Stomach smooth muscle (tissue), 2 donors: ENCODE measurements around the gene SERPINB6.

Experiments
- H3K27ac ChIP-seq: one replicate; pipeline ENCODE4 v1.7.0; 2013; ENCODE audit warnings: mild to moderate bottlenecking, low read length, inconsistent platforms
- H3K27me3 ChIP-seq, 2 donors: one replicate each; pipeline ENCODE4 v1.7.0; 2013; ENCODE audit warnings: low read length in 2 of 2; ENCODE audit not compliant: insufficient read depth in 2 of 2, control insufficient read depth in 1 of 2
- H3K36me3 ChIP-seq, 2 donors: one replicate each; pipeline ENCODE4 v1.7.0; 2013; ENCODE audit warnings: low read length in 2 of 2; ENCODE audit not compliant: control insufficient read depth in 2 of 2, insufficient read depth in 2 of 2
- H3K4me1 ChIP-seq: one replicate; pipeline ENCODE4 v1.7.0; 2013; ENCODE audit warnings: low read length; ENCODE audit not compliant: control insufficient read depth, insufficient read depth
- H3K4me3 ChIP-seq, 2 donors: one replicate each; pipeline ENCODE4 v1.7.0; 2013; ENCODE audit warnings: low read length in 2 of 2
- H3K9ac ChIP-seq, 2 donors: one replicate each; pipeline ENCODE4 v1.7.0; 2013; ENCODE audit warnings: low read length in 2 of 2, mild to moderate bottlenecking in 1 of 2
- H3K9me3 ChIP-seq, 2 donors: one replicate each; pipeline ENCODE4 v1.7.0; 2013; ENCODE audit warnings: low read length in 2 of 2; ENCODE audit not compliant: control insufficient read depth in 2 of 2
- donor health status: healthy.
- donor health status: Pancreatic carcinoma.

Gene SERPINB6

GRCh38 chr6:2957696-2958330 lies 13.6 kb downstream of the SERPINB6 start:
- Histone ChIP-seq H3K4me3 (no peak overlapping the region), H3K4me1 (peaks cover 38% of the 10 kb centered on the region), H3K27me3 (no peaks in the 10 kb centered on the region), H3K9me3 (no peaks in the 10 kb centered on the region), H3K9ac (no peak overlapping the region), H3K27ac (peak overlapping the region; percentile 31), H3K36me3 (peaks cover 10 to 15% of the 10 kb centered on the region in 2 donors)

- Histone ChIP-seq H3K9ac (no peak overlapping the region), H3K36me3 (peaks cover 10 to 17% of the 10 kb centered on the region in 2 donors), H3K4me3 (no peak overlapping the region), H3K27ac (peak overlapping the region; percentile 31), H3K4me1 (peaks cover 42% of the 10 kb centered on the region), H3K27me3 (no peaks in the 10 kb centered on the region), H3K9me3 (no peaks in the 10 kb centered on the region)
Observed at GRCh38 chr6:2956930-2957685, 14.3 kb downstream of the SERPINB6 start.

GRCh38 chr6:2953098-2953497 lies 18.3 kb downstream of the SERPINB6 start:
- Histone ChIP-seq H3K36me3 (peaks cover 25 to 28% of the 10 kb centered on the region in 2 donors), H3K27ac (peak overlapping the region; percentile 71), H3K4me1 (peaks cover 21% of the 10 kb centered on the region), H3K4me3 (peak overlapping the region; percentile 20 to 57), H3K9me3 (no peaks in the 10 kb centered on the region), H3K27me3 (no peaks in the 10 kb centered on the region), H3K9ac (peak overlapping the region; percentile 51 to 57)

- Histone ChIP-seq H3K4me1 (peaks cover 16% of the 10 kb centered on the region), H3K9me3 (no peaks in the 10 kb centered on the region), H3K36me3 (peaks cover 30 to 31% of the 10 kb centered on the region in 2 donors), H3K9ac (peak overlapping the region; percentile 13 to 57), H3K4me3 (peak overlapping the region; percentile 20 to 57), H3K27me3 (no peaks in the 10 kb centered on the region), H3K27ac (peak overlapping the region; percentile 71)
Observed at GRCh38 chr6:2952557-2953095, 18.7 kb downstream of the SERPINB6 start.

GRCh38 chr6:2951728-2952127 lies 19.6 kb downstream of the SERPINB6 start:
- no peaks in the 10 kb centered on the region for H3K27me3 ChIP-seq
- peaks cover 10% of the 10 kb centered on the region for H3K4me1 ChIP-seq
- no peak overlapping the region for H3K9ac ChIP-seq
- H3K27ac ChIP-seq, result peak overlapping the region; percentile 71
- no peak overlapping the region for H3K4me3 ChIP-seq
- peaks cover 32 to 36% of the 10 kb centered on the region in 2 donors for H3K36me3 ChIP-seq
- H3K9me3 ChIP-seq, result no peaks in the 10 kb centered on the region

GRCh38 chr6:2950713-2951112 lies 20.7 kb downstream of the SERPINB6 start:
- Histone ChIP-seq H3K36me3 (peaks cover 30 to 36% of the 10 kb centered on the region in 2 donors), H3K27me3 (no peaks in the 10 kb centered on the region), H3K9me3 (no peaks in the 10 kb centered on the region), H3K4me3 (no peak overlapping the region), H3K9ac (no peak overlapping the region), H3K27ac (no peak overlapping the region), H3K4me1 (peaks cover 9% of the 10 kb centered on the region)

- no peaks in the 10 kb centered on the region for H3K9me3 ChIP-seq
- no peaks in the 10 kb centered on the region for H3K27me3 ChIP-seq
- H3K27ac ChIP-seq, result no peak overlapping the region
- peaks cover 9% of the 10 kb centered on the region for H3K4me1 ChIP-seq
- no peak overlapping the region for H3K9ac ChIP-seq
- H3K36me3 ChIP-seq, result peaks cover 27 to 32% of the 10 kb centered on the region in 2 donors
- H3K4me3 ChIP-seq, result no peak overlapping the region
Observed at GRCh38 chr6:2949536-2950083, 21.8 kb downstream of the SERPINB6 start.

- H3K27ac ChIP-seq, result no peak overlapping the region
- no peak overlapping the region for H3K4me3 ChIP-seq
- no peak overlapping the region for H3K9ac ChIP-seq
- no peaks in the 10 kb centered on the region for H3K27me3 ChIP-seq
- peaks cover 25 to 32% of the 10 kb centered on the region in 2 donors for H3K36me3 ChIP-seq
- H3K4me1 ChIP-seq, result peaks cover 9% of the 10 kb centered on the region
- H3K9me3 ChIP-seq, result no peaks in the 10 kb centered on the region
Observed at GRCh38 chr6:2949121-2949520, 22.2 kb downstream of the SERPINB6 start.

- Histone ChIP-seq H3K27ac (no peak overlapping the region), H3K9me3 (no peaks in the 10 kb centered on the region), H3K4me3 (no peak overlapping the region), H3K9ac (no peak overlapping the region), H3K27me3 (no peaks in the 10 kb centered on the region), H3K36me3 (peaks cover 25 to 32% of the 10 kb centered on the region in 2 donors), H3K4me1 (peaks cover 12% of the 10 kb centered on the region)
Observed at GRCh38 chr6:2948228-2949025, 22.9 kb downstream of the SERPINB6 start.

GRCh38 chr6:2947445-2947844 lies 23.9 kb downstream of the SERPINB6 start:
- Histone ChIP-seq H3K27me3 (no peaks in the 10 kb centered on the region), H3K4me1 (peaks cover 5% of the 10 kb centered on the region), H3K9ac (no peak overlapping the region), H3K36me3 (peaks cover 25% of the 10 kb centered on the region in 2 donors), H3K9me3 (no peaks in the 10 kb centered on the region), H3K4me3 (no peak overlapping the region), H3K27ac (no peak overlapping the region)
